ENCODE results near the gene HTN3.

DNA sequence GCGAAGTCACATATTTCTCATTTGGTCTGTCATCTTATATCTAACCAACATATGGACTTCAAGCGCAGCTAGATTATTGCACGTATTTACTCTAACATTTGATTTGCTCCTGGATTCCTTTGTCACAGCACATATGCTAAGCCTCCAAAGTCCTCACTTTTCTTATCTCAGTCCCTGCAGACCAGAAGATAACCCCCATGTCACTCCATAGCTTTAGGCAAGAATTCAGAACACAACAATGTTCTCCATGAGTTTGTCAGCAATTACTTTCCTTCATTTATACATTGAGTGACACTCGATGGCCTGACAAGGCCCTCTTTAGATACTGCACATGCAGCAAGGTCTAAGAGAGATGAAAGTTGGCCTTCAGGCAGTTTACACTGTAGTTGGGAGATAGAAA is 37.2 kb upstream of the HTN3 start:
- TF ChIP-seq, protein P1, sequence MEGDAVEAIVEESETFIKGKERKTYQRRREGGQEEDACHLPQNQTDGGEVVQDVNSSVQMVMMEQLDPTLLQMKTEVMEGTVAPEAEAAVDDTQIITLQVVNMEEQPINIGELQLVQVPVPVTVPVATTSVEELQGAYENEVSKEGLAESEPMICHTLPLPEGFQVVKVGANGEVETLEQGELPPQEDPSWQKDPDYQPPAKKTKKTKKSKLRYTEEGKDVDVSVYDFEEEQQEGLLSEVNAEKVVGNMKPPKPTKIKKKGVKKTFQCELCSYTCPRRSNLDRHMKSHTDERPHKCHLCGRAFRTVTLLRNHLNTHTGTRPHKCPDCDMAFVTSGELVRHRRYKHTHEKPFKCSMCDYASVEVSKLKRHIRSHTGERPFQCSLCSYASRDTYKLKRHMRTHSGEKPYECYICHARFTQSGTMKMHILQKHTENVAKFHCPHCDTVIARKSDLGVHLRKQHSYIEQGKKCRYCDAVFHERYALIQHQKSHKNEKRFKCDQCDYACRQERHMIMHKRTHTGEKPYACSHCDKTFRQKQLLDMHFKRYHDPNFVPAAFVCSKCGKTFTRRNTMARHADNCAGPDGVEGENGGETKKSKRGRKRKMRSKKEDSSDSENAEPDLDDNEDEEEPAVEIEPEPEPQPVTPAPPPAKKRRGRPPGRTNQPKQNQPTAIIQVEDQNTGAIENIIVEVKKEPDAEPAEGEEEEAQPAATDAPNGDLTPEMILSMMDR (IDR thresholded peaks at IDR 0.05): no peak
- TF ChIP-seq POLR2A (IDR thresholded peaks at IDR 0.05) (no peak), EP300 (IDR thresholded peaks at IDR 0.05) (no peak)

All from sigmoid colon (tissue), 4 donors.